Measurements from ENCODE around the gene CEP41. TPM values are rescaled to one million over a fixed set of nuclear protein-coding genes. Genes with fewer than 3 reads are reported as not detected.

The CEP41 gene
- total RNA-seq, 6 experiments from 2014 or later: 2.6 to 11.7 (median 4.6) TPM

- Histone ChIP-seq H3K9me3 (no peaks in the 10 kb centered on the region), H3K4me3 (no peak overlapping the region), H3K4me1 (peaks cover 0 to 5% (median 0%) of the 10 kb centered on the region in 4 donors), H3K36me3 (no peaks in the 10 kb centered on the region), H3K27me3 (no peaks in the 10 kb centered on the region), H3K27ac (peak overlapping the region in 1 of 3 donors; percentile 36)
- TF ChIP-seq, protein P1, sequence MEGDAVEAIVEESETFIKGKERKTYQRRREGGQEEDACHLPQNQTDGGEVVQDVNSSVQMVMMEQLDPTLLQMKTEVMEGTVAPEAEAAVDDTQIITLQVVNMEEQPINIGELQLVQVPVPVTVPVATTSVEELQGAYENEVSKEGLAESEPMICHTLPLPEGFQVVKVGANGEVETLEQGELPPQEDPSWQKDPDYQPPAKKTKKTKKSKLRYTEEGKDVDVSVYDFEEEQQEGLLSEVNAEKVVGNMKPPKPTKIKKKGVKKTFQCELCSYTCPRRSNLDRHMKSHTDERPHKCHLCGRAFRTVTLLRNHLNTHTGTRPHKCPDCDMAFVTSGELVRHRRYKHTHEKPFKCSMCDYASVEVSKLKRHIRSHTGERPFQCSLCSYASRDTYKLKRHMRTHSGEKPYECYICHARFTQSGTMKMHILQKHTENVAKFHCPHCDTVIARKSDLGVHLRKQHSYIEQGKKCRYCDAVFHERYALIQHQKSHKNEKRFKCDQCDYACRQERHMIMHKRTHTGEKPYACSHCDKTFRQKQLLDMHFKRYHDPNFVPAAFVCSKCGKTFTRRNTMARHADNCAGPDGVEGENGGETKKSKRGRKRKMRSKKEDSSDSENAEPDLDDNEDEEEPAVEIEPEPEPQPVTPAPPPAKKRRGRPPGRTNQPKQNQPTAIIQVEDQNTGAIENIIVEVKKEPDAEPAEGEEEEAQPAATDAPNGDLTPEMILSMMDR (IDR thresholded peaks at IDR 0.05): no peak
- TF ChIP-seq POLR2A (IDR thresholded peaks at IDR 0.05): no peak
- intact Hi-C loops (cut with DNase I): no loop called here
- 13% methylated on average over 6 of the region's 10 CpGs for WGBS (ENCODE audit: insufficient coverage, low coverage, low lambda C conversion rate, missing lambda C conversion rate)
- peak; percentile 63 to 84 (median 68) for ATAC-seq
- peak in 2 of 3 donors; percentile 33 to 48 for DNase-seq
These were observed 71.6 kb downstream of the CEP41 start for GRCh38 chr7:130369110-130369711.

- WGBS (ENCODE audit: insufficient coverage, low coverage, low lambda C conversion rate, missing lambda C conversion rate): 82% methylated on average over 13 of the region's 19 CpGs
- no peaks in the 10 kb centered on the region for H3K27me3 ChIP-seq
- no peaks in the 10 kb centered on the region for H3K36me3 ChIP-seq
- intact Hi-C loops (cut with DNase I): no loop called here
- ATAC-seq (no peak), DNase-seq (peak in 1 of 3 donors; percentile 32)
- H3K9me3 ChIP-seq: no peaks in the 10 kb centered on the region
- no peak overlapping the region for H3K27ac ChIP-seq
- peaks cover 0 to 5% (median 0%) of the 10 kb centered on the region in 4 donors for H3K4me1 ChIP-seq
- H3K4me3 ChIP-seq: no peak overlapping the region
- no peak for TF ChIP-seq POLR2A (IDR thresholded peaks at IDR 0.05)
- TF ChIP-seq, protein P1 (IDR thresholded peaks at IDR 0.05): no peak
These were observed 72.7 kb downstream of the CEP41 start for GRCh38 chr7:130367836-130368746.

- Histone ChIP-seq H3K9me3 (no peaks in the 10 kb centered on the region), H3K4me3 (no peak overlapping the region), H3K27ac (no peak overlapping the region), H3K4me1 (no peaks in the 10 kb centered on the region), H3K36me3 (no peaks in the 10 kb centered on the region), H3K27me3 (no peaks in the 10 kb centered on the region)
- no peak for ATAC-seq
- intact Hi-C loops (cut with DNase I): no loop called here
- WGBS (ENCODE audit: insufficient coverage, low coverage, low lambda C conversion rate, missing lambda C conversion rate): 73% methylated on average over 8 of the region's 13 CpGs
- TF ChIP-seq, protein P1 (IDR thresholded peaks at IDR 0.05): no peak
- no peak for TF ChIP-seq POLR2A (IDR thresholded peaks at IDR 0.05)
- peak in 1 of 3 donors; percentile 16 for DNase-seq
These were observed 73.6 kb downstream of the CEP41 start for GRCh38 chr7:130367088-130367755.

DNA sequence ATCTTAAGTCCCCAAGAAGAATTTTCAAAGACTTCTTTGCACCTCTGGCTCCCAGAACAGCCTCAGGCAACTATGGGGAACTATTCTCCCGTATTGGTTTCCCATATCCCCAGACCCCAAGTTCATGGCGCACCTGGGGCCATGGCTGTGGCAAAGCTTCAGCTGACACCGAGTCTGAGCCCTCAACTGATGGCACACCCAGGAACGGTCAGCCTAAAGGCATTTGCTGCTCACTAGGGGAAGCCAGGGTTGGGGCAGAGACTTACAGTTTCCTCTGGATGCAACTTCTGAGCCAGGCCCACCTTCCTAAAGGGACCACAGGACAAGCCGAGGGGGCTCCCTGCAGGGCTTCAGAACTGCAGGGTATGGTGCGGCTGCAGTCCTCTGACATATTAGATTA, 74.3 kb downstream of the CEP41 start:
- 72% methylated on average over 4 of the region's 6 CpGs for WGBS (ENCODE audit: insufficient coverage, low coverage, low lambda C conversion rate, missing lambda C conversion rate)
- Histone ChIP-seq H3K4me1 (no peaks in the 10 kb centered on the region), H3K27ac (no peak overlapping the region), H3K4me3 (no peak overlapping the region), H3K9me3 (no peaks in the 10 kb centered on the region), H3K36me3 (no peaks in the 10 kb centered on the region), H3K27me3 (no peaks in the 10 kb centered on the region)
- peak in 1 of 3 donors; percentile 31 for DNase-seq
- TF ChIP-seq, protein P1 (IDR thresholded peaks at IDR 0.05): no peak
- TF ChIP-seq POLR2A (IDR thresholded peaks at IDR 0.05): no peak
- no peak for ATAC-seq
- intact Hi-C loops (cut with DNase I): no loop called here
